ENCODE results near the gene FHIP2A. TPM values are rescaled to one million over a fixed set of nuclear protein-coding genes. Genes with fewer than 3 reads are reported as not detected.
"Not testable (repeated sequence)": the region's sequence is repeated elsewhere in the genome, so short reads cannot be mapped to it uniquely, and the experiment has no call there.

Gene FHIP2A
- total and polyA plus RNA-seq, 12 donors = 4.8 to 36.6 (median 26.4) TPM

DNA sequence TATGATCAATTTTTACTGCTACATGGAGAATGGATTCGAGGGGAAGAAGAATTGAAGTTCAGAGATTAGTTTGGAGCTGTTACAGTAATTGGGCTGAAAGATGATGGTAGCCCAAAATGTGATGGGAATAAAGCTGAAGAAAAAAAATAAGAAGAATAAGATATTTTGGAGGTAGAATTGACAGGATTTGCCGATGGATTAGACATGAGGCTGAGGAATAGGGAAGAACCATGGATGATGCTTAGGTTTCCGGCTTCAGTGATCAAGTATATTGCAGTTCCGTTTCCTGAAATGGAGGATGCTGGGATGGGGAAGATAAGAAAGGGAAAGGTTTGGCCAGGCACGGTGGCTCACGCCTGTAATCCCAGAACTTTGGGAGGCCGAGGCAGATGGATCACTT lies 38.9 kb upstream of the FHIP2A start:
- Histone ChIP-seq H3K36me3 (no peaks in the 10 kb centered on the region), H3K27me3 (no peaks in the 10 kb centered on the region), H3K4me1 (peaks cover 0 to 50% (median 16%) of the 10 kb centered on the region in 9 donors), H3K27ac (no peak overlapping the region), H3K4me3 (no peak overlapping the region), H3K9me3 (no peaks in the 10 kb centered on the region)
- intact Hi-C loops (cut with DNase I) = loop anchor here in 7 of 10 donors (5.0 to 10.0 kb wide), 7 partner anchors 65 to 478 kb away; no protein-coding TSS in a partner anchor
- WGBS, 2 donors = 95 to 96% methylated on average over 7 of the region's 7 CpGs
- DNase-seq (no peak), ATAC-seq (no peak)
- TF ChIP-seq, protein P1, sequence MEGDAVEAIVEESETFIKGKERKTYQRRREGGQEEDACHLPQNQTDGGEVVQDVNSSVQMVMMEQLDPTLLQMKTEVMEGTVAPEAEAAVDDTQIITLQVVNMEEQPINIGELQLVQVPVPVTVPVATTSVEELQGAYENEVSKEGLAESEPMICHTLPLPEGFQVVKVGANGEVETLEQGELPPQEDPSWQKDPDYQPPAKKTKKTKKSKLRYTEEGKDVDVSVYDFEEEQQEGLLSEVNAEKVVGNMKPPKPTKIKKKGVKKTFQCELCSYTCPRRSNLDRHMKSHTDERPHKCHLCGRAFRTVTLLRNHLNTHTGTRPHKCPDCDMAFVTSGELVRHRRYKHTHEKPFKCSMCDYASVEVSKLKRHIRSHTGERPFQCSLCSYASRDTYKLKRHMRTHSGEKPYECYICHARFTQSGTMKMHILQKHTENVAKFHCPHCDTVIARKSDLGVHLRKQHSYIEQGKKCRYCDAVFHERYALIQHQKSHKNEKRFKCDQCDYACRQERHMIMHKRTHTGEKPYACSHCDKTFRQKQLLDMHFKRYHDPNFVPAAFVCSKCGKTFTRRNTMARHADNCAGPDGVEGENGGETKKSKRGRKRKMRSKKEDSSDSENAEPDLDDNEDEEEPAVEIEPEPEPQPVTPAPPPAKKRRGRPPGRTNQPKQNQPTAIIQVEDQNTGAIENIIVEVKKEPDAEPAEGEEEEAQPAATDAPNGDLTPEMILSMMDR (IDR thresholded peaks at IDR 0.05) = no peak

GRCh38 chr10:114783686-114784085 lies 37.9 kb upstream of the FHIP2A start:
- Histone ChIP-seq H3K9me3 (no peaks in the 10 kb centered on the region), H3K36me3 (no peaks in the 10 kb centered on the region), H3K27ac (peak overlapping the region in 3 of 10 donors; percentile 8 to 40 (median 20)), H3K27me3 (no peaks in the 10 kb centered on the region), H3K4me1 (peaks cover 0 to 48% (median 16%) of the 10 kb centered on the region in 9 donors), H3K4me3 (no peak overlapping the region)
- DNase-seq (peak in 1 of 2 donors; percentile 24), ATAC-seq (peak in 3 of 8 donors; percentile 26 to 71 (median 56))
- TF ChIP-seq, protein P1 (IDR thresholded peaks at IDR 0.05) = no peak
- intact Hi-C loops (cut with DNase I) = loop anchor here in 7 of 10 donors (5.0 to 10.0 kb wide), 7 partner anchors 66 to 479 kb away; no protein-coding TSS in a partner anchor
- WGBS, 2 donors = 51 to 67% methylated on average over 7 of the region's 7 CpGs

DNA sequence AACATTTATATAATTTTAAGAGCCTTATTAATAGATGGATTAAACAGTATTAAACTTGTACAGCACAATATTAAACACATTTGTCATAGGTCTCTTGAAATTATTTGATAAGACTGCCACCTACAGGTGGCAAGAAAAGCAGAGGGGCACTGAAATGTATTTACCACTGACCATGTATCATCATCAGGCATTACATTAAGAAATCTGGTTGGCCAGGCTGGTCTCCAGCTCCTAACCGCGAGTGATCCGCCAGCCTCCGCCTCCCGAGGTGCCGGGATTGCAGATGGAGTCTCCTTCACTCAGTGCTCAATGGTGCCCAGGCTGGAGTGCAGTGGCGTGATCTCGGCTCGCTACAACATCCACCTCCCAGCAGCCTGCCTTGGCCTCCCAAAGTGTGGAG lies 35.1 kb upstream of the FHIP2A start:
- peak; percentile 83 to 94 (median 86) for ATAC-seq
- not testable (repeated sequence) for H3K27ac ChIP-seq, DNase-seq, H3K36me3 ChIP-seq, H3K9me3 ChIP-seq, H3K4me3 ChIP-seq, H3K27me3 ChIP-seq
- H3K4me1 ChIP-seq = peaks cover 0 to 22% (median 5%) of the 10 kb centered on the region in 9 donors
- 61 to 62% methylated on average over 8 to 9 of the region's 9 CpGs for WGBS, 2 donors
- intact Hi-C loops (cut with DNase I) = loop anchor here in 9 of 10 donors (2.0 to 10.0 kb wide), 7 partner anchors 82 to 482 kb away; no protein-coding TSS in a partner anchor
- TF ChIP-seq, protein P1 (IDR thresholded peaks at IDR 0.05) = peak; percentile 43 to 84 (median 76)

GRCh38 chr10:114787131-114787530 lies 34.4 kb upstream of the FHIP2A start:
- DNase-seq, H3K27me3 ChIP-seq, H3K9me3 ChIP-seq, H3K36me3 ChIP-seq, H3K27ac ChIP-seq, H3K4me3 ChIP-seq, ATAC-seq: not testable (repeated sequence)
- WGBS, 2 donors = 85 to 93% methylated on average over 19 to 27 of the region's 30 CpGs
- intact Hi-C loops (cut with DNase I) = loop anchor here in 9 of 10 donors (2.0 to 10.0 kb wide), 7 partner anchors 82 to 482 kb away; no protein-coding TSS in a partner anchor
- H3K4me1 ChIP-seq = peaks cover 0 to 22% (median 5%) of the 10 kb centered on the region in 9 donors

DNA sequence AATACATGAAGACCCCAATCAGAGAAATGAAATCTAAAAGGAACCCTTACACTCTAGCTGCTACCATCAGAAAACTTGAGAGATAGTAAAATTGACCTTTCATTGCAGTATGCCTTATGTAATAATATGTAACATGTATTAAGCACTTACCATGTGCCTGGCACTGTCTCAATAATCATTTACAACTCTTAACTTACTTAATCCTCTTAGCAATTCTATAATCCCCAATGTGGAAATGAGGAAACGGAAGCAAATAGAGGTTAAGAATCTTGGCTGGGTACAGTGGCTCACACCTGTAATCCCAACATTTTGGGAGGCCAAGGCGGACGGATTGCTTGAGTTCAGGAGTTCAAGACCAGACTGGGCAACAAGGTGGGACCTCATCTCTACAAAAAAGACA lies 29.8 kb upstream of the FHIP2A start:
- WGBS, 2 donors = 94 to 96% methylated on average over 3 of the region's 3 CpGs
- no peak overlapping the region for H3K4me3 ChIP-seq
- intact Hi-C loops (cut with DNase I) = loop anchor here in 4 of 10 donors (5.0 to 10.0 kb wide), 4 partner anchors 319 to 487 kb away; no protein-coding TSS in a partner anchor
- no peaks in the 10 kb centered on the region for H3K4me1 ChIP-seq
- DNase-seq = no peak
- H3K27ac ChIP-seq = no peak overlapping the region
- ATAC-seq = no peak
- H3K9me3 ChIP-seq = peaks cover 0 to 3% (median 0%) of the 10 kb centered on the region in 11 donors
- TF ChIP-seq, protein P1 (IDR thresholded peaks at IDR 0.05) = no peak
- no peaks in the 10 kb centered on the region for H3K27me3 ChIP-seq
- H3K36me3 ChIP-seq = no peaks in the 10 kb centered on the region
